DOHH2 (cell line): ENCODE results near the gene PGRMC1.

ENCODE experiments used
- H3F3A ChIP-seq: fragments of 200-600 bp; sonication (generic), shearing (Covaris generic); 2 replicates; pipeline ENCODE4 v1.6.0; 2016; ENCODE audit warnings: antibody characterized with exemption, mild to moderate bottlenecking; ENCODE audit not compliant: control insufficient read depth, insufficient read depth
- H3K27ac ChIP-seq: fragments of 200-600 bp; sonication (generic); 2 replicates; pipeline ENCODE4 v1.5.1; 2014; ENCODE audit warnings: low read depth, mild to moderate bottlenecking, low read length, moderate library complexity
- H3K27me3 ChIP-seq: fragments of 200-600 bp; sonication (generic); 2 replicates; pipeline ENCODE4 v1.6.1; 2014; ENCODE audit warnings: mild to moderate bottlenecking, low read length, mixed read lengths; ENCODE audit not compliant: control insufficient read depth
- H3K36me3 ChIP-seq: fragments of 200-600 bp; sonication (generic); 2 replicates; pipeline ENCODE4 v1.6.1; 2014; ENCODE audit warnings: mild to moderate bottlenecking, low read length, moderate library complexity, mixed read lengths; ENCODE audit not compliant: control insufficient read depth
- H3K4me1 ChIP-seq: fragments of 200-600 bp; sonication (generic); 2 replicates; pipeline ENCODE4 v1.6.1; 2014; ENCODE audit warnings: mild to moderate bottlenecking, low read length, mixed read lengths; ENCODE audit not compliant: control insufficient read depth
- H3K4me2 ChIP-seq: fragments of 200-600 bp; sonication (generic); 2 replicates; pipeline ENCODE4 v1.6.0; 2014; ENCODE audit warnings: mild to moderate bottlenecking, low read length, moderate library complexity
- H3K4me3 ChIP-seq: fragments of 200-600 bp; sonication (generic); 2 replicates; pipeline ENCODE4 v1.5.1; 2014; ENCODE audit warnings: mild to moderate bottlenecking, low read length, mixed read lengths
- H3K79me2 ChIP-seq: fragments of 200-600 bp; sonication (generic); 2 replicates; pipeline ENCODE4 v1.6.1; 2014; ENCODE audit warnings: mild to moderate bottlenecking, low read length, mixed read lengths; ENCODE audit not compliant: control insufficient read depth
- H3K9me2 ChIP-seq: fragments of 200-600 bp; sonication (generic); replicated peaks from 2 replicates; pipeline ENCODE4 v1.6.1; 2014; ENCODE audit warnings: mild to moderate bottlenecking, low read length, mixed read lengths; ENCODE audit not compliant: control insufficient read depth
- H3K9me3 ChIP-seq: fragments of 200-600 bp; sonication (generic); 2 replicates; pipeline ENCODE4 v1.6.1; 2014; ENCODE audit warnings: antibody characterized with exemption, low read length, mixed read lengths; ENCODE audit not compliant: control insufficient read depth, insufficient read depth
- H4K20me1 ChIP-seq: fragments of 200-600 bp; sonication (generic); 2 replicates; pipeline ENCODE4 v1.6.0; 2014; ENCODE audit warnings: low read depth, mild to moderate bottlenecking, antibody characterized with exemption, low read length, moderate library complexity; ENCODE audit not compliant: control insufficient read depth, insufficient read depth
- CTCF ChIP-seq: fragments of 200-600 bp; sonication (generic); IDR thresholded peaks from one replicate; pipeline ENCODE4 v1.5.1; 2014; ENCODE audit warnings: antibody characterized with exemption, mild to moderate bottlenecking, low read depth, low read length; ENCODE audit not compliant: poor library complexity, severe bottlenecking
- EZH2phosphoT487 ChIP-seq: fragments of 200-600 bp; sonication (generic); IDR thresholded peaks from 2 replicates; pipeline ENCODE4 v1.6.1; 2017; ENCODE audit warnings: borderline replicate concordance, mild to moderate bottlenecking, antibody characterized with exemption, low read length, moderate library complexity, mixed read lengths

PGRMC1 gene

GRCh38 chrX:119189115-119189514 lies 47.0 kb upstream of the PGRMC1 start:
- TF ChIP-seq EZH2phosphoT487: no peak
- TF ChIP-seq CTCF: no peak
- H3K79me2 ChIP-seq: no peaks in the 10 kb centered on the region
- H3K36me3 ChIP-seq: no peaks in the 10 kb centered on the region
- H3F3A ChIP-seq: no peaks in the 10 kb centered on the region
- H3K9me2 ChIP-seq: no peaks in the 10 kb centered on the region
- H4K20me1 ChIP-seq: no peaks in the 10 kb centered on the region
- no peaks in the 10 kb centered on the region for H3K27me3 ChIP-seq
- no peak overlapping the region for H3K27ac ChIP-seq
- no peaks in the 10 kb centered on the region for H3K9me3 ChIP-seq
- H3K4me2 ChIP-seq: no peak overlapping the region
- no peaks in the 10 kb centered on the region for H3K4me1 ChIP-seq
- H3K4me3 ChIP-seq: no peak overlapping the region

GRCh38 chrX:119189595-119189994 lies 46.5 kb upstream of the PGRMC1 start:
- Histone ChIP-seq H4K20me1 (no peaks in the 10 kb centered on the region), H3K36me3 (no peaks in the 10 kb centered on the region), H3K79me2 (no peaks in the 10 kb centered on the region), H3K27me3 (no peaks in the 10 kb centered on the region), H3K4me2 (no peak overlapping the region), H3K27ac (no peak overlapping the region), H3K4me3 (no peak overlapping the region), H3K9me2 (no peaks in the 10 kb centered on the region), H3F3A (no peaks in the 10 kb centered on the region), H3K9me3 (no peaks in the 10 kb centered on the region), H3K4me1 (no peaks in the 10 kb centered on the region)
- no peak for TF ChIP-seq EZH2phosphoT487
- no peak for TF ChIP-seq CTCF

GRCh38 chrX:119190091-119190681 lies 45.9 kb upstream of the PGRMC1 start:
- Histone ChIP-seq H4K20me1 (no peaks in the 10 kb centered on the region), H3K4me3 (no peak overlapping the region), H3K79me2 (no peaks in the 10 kb centered on the region), H3K27ac (no peak overlapping the region), H3K4me2 (no peak overlapping the region), H3F3A (no peaks in the 10 kb centered on the region), H3K27me3 (no peaks in the 10 kb centered on the region), H3K9me2 (no peaks in the 10 kb centered on the region), H3K36me3 (no peaks in the 10 kb centered on the region), H3K4me1 (no peaks in the 10 kb centered on the region), H3K9me3 (no peaks in the 10 kb centered on the region)
- TF ChIP-seq EZH2phosphoT487: no peak

GRCh38 chrX:119190831-119191230 lies 45.3 kb upstream of the PGRMC1 start:
- Histone ChIP-seq H3K27me3 (no peaks in the 10 kb centered on the region), H3F3A (no peaks in the 10 kb centered on the region), H3K36me3 (no peaks in the 10 kb centered on the region), H3K4me2 (no peak overlapping the region), H3K9me3 (no peaks in the 10 kb centered on the region), H3K27ac (no peak overlapping the region), H3K4me1 (no peaks in the 10 kb centered on the region), H3K79me2 (no peaks in the 10 kb centered on the region), H3K9me2 (no peaks in the 10 kb centered on the region), H3K4me3 (no peak overlapping the region), H4K20me1 (no peaks in the 10 kb centered on the region)
- no peak for TF ChIP-seq EZH2phosphoT487
- no peak for TF ChIP-seq CTCF
